ENCODE results near the gene DCDC2. TPM values are rescaled to one million over a fixed set of nuclear protein-coding genes. Genes with fewer than 3 reads are reported as not detected.

The DCDC2 gene
- total and polyA plus RNA-seq, 4 donors = 0.51 to 13.0 (median 2.0) TPM

- no peaks in the 10 kb centered on the region for H3K36me3 ChIP-seq (ENCODE audit: control insufficient read depth in 4 of 4, insufficient read depth in 3 of 4, low read depth in 1 of 4, low read length in 3 of 4)
- peaks cover 6 to 18% (median 13%) of the 10 kb centered on the region in 4 donors for H3K4me1 ChIP-seq (ENCODE audit: control insufficient read depth in 4 of 4, insufficient read depth in 4 of 4, low read length in 3 of 4)
- DNase-seq (ENCODE audit: low spot score) = no peak
- 61% methylated on average over 5 of the region's 5 CpGs for WGBS
- TF ChIP-seq, protein P1, sequence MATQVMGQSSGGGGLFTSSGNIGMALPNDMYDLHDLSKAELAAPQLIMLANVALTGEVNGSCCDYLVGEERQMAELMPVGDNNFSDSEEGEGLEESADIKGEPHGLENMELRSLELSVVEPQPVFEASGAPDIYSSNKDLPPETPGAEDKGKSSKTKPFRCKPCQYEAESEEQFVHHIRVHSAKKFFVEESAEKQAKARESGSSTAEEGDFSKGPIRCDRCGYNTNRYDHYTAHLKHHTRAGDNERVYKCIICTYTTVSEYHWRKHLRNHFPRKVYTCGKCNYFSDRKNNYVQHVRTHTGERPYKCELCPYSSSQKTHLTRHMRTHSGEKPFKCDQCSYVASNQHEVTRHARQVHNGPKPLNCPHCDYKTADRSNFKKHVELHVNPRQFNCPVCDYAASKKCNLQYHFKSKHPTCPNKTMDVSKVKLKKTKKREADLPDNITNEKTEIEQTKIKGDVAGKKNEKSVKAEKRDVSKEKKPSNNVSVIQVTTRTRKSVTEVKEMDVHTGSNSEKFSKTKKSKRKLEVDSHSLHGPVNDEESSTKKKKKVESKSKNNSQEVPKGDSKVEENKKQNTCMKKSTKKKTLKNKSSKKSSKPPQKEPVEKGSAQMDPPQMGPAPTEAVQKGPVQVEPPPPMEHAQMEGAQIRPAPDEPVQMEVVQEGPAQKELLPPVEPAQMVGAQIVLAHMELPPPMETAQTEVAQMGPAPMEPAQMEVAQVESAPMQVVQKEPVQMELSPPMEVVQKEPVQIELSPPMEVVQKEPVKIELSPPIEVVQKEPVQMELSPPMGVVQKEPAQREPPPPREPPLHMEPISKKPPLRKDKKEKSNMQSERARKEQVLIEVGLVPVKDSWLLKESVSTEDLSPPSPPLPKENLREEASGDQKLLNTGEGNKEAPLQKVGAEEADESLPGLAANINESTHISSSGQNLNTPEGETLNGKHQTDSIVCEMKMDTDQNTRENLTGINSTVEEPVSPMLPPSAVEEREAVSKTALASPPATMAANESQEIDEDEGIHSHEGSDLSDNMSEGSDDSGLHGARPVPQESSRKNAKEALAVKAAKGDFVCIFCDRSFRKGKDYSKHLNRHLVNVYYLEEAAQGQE (IDR thresholded peaks at IDR 0.05) = no peak
- TF ChIP-seq, protein P2, sequence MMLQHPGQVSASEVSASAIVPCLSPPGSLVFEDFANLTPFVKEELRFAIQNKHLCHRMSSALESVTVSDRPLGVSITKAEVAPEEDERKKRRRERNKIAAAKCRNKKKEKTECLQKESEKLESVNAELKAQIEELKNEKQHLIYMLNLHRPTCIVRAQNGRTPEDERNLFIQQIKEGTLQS (IDR thresholded peaks at IDR 0.05) = no peak
- no peak for TF ChIP-seq JUND (IDR thresholded peaks at IDR 0.05)
- no peak for TF ChIP-seq FOXA2 (IDR thresholded peaks at IDR 0.05)
- no peak for TF ChIP-seq GABPA (IDR thresholded peaks at IDR 0.05 in 1 of 2, conservative IDR thresholded peaks at IDR 0.05 in 1 of 2)
- TF ChIP-seq HNF4G (IDR thresholded peaks at IDR 0.05) = no peak
- H3K9ac ChIP-seq (ENCODE audit: low read depth in 1 of 2, low read length in 2 of 2) = no peak overlapping the region
- no peaks in the 10 kb centered on the region for H3K9me3 ChIP-seq (ENCODE audit: control insufficient read depth in 4 of 4, low read length in 3 of 4)
- no peak overlapping the region for H3K27ac ChIP-seq (ENCODE audit: low read depth in 1 of 2, low read length in 2 of 2)
- H3K27me3 ChIP-seq (ENCODE audit: control insufficient read depth in 4 of 4, insufficient read depth in 4 of 4, low read length in 3 of 4) = no peaks in the 10 kb centered on the region
- H3K4me3 ChIP-seq (ENCODE audit: low read depth in 1 of 3, low read length in 3 of 3) = no peak overlapping the region
Observed at GRCh38 chr6:24356310-24356973, 1.4 kb downstream of the DCDC2 start.

DNA sequence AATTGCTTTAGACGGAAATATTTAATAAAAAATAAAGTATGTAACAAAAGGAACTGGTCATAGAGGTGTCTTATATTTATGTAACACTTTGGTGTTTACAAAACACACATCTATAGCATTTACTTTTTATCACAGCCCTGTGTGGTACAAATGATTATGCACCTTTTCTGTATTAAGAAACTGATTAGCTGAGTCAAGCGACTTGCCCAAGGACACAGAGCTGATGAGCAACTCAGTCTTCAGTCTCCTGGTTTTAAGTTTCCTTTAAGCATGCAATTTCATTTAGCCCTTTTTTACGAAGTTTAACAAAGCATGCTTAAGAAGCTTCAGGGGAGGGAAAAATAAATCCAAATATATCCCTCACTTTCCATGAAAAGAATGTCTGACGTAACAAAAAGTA, 2.5 kb downstream of the DCDC2 start:
- DNase-seq (ENCODE audit: low spot score) = no peak
- Histone ChIP-seq H3K9ac (ENCODE audit: low read depth in 1 of 2, low read length in 2 of 2) (no peak overlapping the region), H3K4me3 (ENCODE audit: low read depth in 1 of 3, low read length in 3 of 3) (no peak overlapping the region), H3K27me3 (ENCODE audit: control insufficient read depth in 4 of 4, insufficient read depth in 4 of 4, low read length in 3 of 4) (no peaks in the 10 kb centered on the region), H3K27ac (ENCODE audit: low read depth in 1 of 2, low read length in 2 of 2) (no peak overlapping the region), H3K36me3 (ENCODE audit: control insufficient read depth in 4 of 4, insufficient read depth in 3 of 4, low read depth in 1 of 4, low read length in 3 of 4) (no peaks in the 10 kb centered on the region), H3K4me1 (ENCODE audit: control insufficient read depth in 4 of 4, insufficient read depth in 4 of 4, low read length in 3 of 4) (peaks cover 6 to 18% (median 13%) of the 10 kb centered on the region in 4 donors), H3K9me3 (ENCODE audit: control insufficient read depth in 4 of 4, low read length in 3 of 4) (no peaks in the 10 kb centered on the region)
- 73% methylated on average over 4 of the region's 4 CpGs for WGBS
- TF ChIP-seq, protein P3, sequence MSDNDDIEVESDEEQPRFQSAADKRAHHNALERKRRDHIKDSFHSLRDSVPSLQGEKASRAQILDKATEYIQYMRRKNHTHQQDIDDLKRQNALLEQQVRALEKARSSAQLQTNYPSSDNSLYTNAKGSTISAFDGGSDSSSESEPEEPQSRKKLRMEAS (IDR thresholded peaks at IDR 0.05) = no peak
- no peak for TF ChIP-seq HNF4A (conservative IDR thresholded peaks at IDR 0.05)
- TF ChIP-seq, protein P1 (IDR thresholded peaks at IDR 0.05) = no peak
- no peak for TF ChIP-seq JUND (IDR thresholded peaks at IDR 0.05)
- TF ChIP-seq, protein P4, sequence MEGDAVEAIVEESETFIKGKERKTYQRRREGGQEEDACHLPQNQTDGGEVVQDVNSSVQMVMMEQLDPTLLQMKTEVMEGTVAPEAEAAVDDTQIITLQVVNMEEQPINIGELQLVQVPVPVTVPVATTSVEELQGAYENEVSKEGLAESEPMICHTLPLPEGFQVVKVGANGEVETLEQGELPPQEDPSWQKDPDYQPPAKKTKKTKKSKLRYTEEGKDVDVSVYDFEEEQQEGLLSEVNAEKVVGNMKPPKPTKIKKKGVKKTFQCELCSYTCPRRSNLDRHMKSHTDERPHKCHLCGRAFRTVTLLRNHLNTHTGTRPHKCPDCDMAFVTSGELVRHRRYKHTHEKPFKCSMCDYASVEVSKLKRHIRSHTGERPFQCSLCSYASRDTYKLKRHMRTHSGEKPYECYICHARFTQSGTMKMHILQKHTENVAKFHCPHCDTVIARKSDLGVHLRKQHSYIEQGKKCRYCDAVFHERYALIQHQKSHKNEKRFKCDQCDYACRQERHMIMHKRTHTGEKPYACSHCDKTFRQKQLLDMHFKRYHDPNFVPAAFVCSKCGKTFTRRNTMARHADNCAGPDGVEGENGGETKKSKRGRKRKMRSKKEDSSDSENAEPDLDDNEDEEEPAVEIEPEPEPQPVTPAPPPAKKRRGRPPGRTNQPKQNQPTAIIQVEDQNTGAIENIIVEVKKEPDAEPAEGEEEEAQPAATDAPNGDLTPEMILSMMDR (IDR thresholded peaks at IDR 0.05; ENCODE audit: low read depth, low read length, missing input control) = no peak
- TF ChIP-seq, protein P5, sequence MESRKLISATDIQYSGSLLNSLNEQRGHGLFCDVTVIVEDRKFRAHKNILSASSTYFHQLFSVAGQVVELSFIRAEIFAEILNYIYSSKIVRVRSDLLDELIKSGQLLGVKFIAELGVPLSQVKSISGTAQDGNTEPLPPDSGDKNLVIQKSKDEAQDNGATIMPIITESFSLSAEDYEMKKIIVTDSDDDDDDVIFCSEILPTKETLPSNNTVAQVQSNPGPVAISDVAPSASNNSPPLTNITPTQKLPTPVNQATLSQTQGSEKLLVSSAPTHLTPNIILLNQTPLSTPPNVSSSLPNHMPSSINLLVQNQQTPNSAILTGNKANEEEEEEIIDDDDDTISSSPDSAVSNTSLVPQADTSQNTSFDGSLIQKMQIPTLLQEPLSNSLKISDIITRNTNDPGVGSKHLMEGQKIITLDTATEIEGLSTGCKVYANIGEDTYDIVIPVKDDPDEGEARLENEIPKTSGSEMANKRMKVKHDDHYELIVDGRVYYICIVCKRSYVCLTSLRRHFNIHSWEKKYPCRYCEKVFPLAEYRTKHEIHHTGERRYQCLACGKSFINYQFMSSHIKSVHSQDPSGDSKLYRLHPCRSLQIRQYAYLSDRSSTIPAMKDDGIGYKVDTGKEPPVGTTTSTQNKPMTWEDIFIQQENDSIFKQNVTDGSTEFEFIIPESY (IDR thresholded peaks at IDR 0.05) = no peak
- no peak for TF ChIP-seq RAD21 (IDR thresholded peaks at IDR 0.05)
- no peak for TF ChIP-seq FOXA2 (IDR thresholded peaks at IDR 0.05)
- no peak for TF ChIP-seq EGR1 (IDR thresholded peaks at IDR 0.05; ENCODE audit: low read depth in 2 of 2)
- no peak for TF ChIP-seq FOXA1 (IDR thresholded peaks at IDR 0.05)
- no peak for TF ChIP-seq GABPA (IDR thresholded peaks at IDR 0.05 in 1 of 2, conservative IDR thresholded peaks at IDR 0.05 in 1 of 2)
- no peak for TF ChIP-seq NR2F2 (IDR thresholded peaks at IDR 0.05)
- no peak for TF ChIP-seq RXRA (IDR thresholded peaks at IDR 0.05)
- TF ChIP-seq, protein P2 (IDR thresholded peaks at IDR 0.05) = no peak

Measured in liver (tissue), 9 donors.